ENCODE measurements around the gene CBX6.
"Not testable (repeated sequence)": the region's sequence is repeated elsewhere in the genome, so short reads cannot be mapped to it uniquely, and the experiment has no call there.

The CBX6 gene

GRCh38 chr22:38861170-38861876 is 10.7 kb downstream of the CBX6 start:
- ATAC-seq = peak; percentile 1

DNA sequence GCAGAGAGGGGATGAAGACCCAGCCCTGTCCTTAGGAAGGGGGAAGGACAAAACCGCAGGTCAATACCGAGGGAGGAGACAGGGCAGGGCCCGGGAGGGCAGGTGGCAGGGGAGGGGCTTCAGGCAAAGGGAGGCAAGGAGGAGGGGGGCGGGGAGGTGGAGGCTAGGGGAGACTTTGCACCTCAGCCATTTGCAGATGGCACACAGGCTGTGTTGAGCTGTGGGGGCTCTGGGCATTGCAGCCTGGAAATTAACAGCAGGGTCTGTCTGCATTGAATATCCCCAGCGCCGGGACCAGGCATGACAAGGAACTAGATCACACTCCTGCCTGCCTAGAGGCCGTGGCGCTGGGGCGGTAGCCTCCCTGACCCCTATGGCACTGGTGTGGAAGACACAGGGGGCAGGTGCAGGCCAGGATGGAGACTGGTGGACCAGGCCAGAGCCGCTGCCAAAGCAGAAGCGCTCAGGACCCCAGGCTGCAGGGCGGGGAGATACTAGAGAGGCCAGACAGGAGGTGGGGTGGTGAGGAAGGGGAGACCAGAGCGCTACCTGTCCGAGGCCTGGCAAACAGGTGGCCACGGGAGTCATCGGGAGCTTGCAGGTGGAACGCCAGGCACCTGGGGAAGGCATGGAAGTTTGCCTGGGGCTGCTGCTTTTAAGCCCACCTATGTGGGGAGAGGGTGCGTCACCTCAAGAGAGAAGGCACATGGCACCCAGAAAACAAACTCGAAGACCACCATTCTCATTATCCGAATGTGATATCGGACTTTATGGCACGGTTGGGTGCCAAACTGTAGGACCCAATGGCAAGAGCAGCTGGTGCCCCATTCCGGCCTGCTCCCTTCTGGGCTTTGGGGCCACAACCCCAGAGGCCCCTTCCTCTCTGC is 11.5 kb downstream of the CBX6 start:
- DNase-seq (no peak), ATAC-seq (peak; percentile 14)

More at GRCh38 chr22:38861170-38861876, 10.7 kb downstream of the CBX6 start:
- no peak for DNase-seq

- ATAC-seq = no peak
- DNase-seq = no peak
Measured at GRCh38 chr22:38859581-38860282, 12.3 kb downstream of the CBX6 start.

GRCh38 chr22:38858492-38858891 is 13.5 kb downstream of the CBX6 start:
- DNase-seq = no peak
- ATAC-seq = no peak

DNA sequence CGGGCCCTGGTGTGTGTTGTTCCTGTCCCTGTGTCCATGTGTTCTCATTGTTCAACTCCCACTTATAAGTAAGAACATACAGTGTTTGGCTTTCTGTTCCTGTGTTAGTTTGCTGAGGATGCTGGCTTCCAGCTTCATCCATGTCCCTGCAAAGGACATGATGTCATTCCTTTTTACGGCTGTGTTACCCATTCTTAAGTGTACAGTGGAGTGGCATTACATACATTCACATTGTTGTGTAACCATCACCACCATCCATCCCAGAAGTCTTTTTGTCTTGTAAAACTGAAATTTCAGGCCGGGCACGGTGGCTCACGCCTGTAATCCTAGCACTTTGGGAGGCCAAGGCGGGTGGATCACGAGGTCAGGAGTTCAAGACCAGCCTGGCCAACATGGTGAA is 17.5 kb downstream of the CBX6 start:
- not testable (repeated sequence) for DNase-seq, ATAC-seq

DNA sequence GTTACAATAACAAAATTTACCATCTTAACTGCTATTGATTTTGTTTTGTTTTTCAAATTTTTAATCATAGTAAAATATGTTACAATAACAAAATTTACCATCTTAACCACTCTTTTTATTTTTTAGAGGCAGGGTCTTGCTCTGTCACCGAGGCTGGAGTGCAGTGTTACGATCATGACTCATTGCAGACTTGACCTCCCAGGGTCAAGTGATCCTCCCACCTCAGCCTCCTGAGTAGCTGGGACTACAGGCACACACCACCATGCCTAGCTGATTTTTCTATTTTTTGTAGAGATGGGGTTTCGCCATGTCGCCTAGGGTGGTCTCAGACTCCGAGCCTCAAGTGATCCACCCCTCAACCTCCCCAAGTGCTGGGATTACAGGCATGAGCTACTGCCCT is 18.1 kb downstream of the CBX6 start:
- ATAC-seq, DNase-seq: not testable (repeated sequence)

GRCh38 chr22:38853196-38853651 is 18.8 kb downstream of the CBX6 start:
- no peak for ATAC-seq
- DNase-seq = no peak

- ATAC-seq = no peak
- DNase-seq = no peak
Measured at GRCh38 chr22:38852522-38852921, 19.5 kb downstream of the CBX6 start.

DNA sequence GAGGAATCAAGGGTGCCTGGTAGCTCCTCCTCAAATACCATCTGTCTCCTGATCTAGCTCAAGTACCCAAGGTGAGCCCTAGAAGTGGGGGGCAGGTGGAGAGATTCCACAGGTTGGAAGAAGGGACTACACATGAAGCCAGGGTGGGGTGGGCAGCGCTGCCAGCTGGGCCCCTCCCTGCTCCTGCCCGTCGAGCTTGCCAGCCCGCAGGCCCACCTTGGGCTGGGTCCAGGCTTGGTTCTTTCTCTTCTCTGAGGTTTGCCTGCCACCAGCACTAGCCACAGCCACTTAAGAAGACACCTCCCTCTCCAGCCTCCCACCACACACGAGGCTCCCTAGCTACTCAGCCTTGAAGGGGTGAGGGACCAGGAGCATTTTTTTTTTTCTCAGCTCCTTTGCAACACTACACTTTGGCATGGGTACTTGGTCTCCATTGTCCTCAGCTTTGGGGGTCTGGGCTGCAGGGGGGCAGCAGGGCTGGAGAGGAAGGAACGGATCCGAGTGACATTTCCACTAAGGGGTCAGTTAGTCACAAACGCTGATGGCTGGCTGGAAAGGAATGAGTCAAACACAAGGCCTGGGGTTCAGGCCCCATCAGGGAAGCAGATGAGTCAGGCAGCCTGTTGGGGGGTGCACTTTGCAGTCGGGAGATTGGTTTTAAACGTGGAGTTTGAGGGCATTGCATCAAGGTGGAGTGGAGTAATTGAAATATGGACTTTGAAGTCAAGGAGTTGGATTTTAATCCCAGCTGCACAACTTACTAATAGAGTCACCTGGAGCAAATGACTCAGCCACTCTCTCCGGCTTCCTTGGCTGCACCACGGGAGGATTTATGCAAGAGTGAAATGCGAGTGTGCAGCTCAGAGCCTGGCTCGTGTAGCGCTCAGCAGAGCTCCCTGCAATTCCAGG is 20.8 kb downstream of the CBX6 start:
- ATAC-seq (peak; percentile 29), DNase-seq (no peak)

GRCh38 chr22:38850399-38850798 is 21.6 kb downstream of the CBX6 start:
- ATAC-seq = no peak
- DNase-seq = no peak

DNA sequence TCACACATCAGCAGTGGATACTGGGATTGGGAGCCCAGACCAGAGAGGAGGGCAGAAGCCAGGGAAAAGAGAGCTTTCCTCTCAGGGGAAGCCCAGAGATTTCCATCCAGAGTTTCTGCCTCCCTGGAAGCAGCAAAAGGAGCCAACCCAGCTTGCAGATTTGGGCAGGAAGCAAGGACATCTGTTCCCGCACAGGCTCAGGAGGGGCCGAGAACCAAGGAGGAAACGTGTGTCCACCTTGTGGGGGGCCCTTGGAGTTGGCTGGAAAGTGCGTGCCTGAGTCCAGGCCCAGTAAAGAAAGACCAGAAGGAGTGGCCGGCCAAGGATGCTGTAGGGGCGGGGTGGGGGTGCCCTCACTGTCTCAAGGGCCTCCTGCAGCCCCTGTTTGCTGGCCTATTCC is 22.2 kb downstream of the CBX6 start:
- no peak for ATAC-seq
- no peak for DNase-seq

DNA sequence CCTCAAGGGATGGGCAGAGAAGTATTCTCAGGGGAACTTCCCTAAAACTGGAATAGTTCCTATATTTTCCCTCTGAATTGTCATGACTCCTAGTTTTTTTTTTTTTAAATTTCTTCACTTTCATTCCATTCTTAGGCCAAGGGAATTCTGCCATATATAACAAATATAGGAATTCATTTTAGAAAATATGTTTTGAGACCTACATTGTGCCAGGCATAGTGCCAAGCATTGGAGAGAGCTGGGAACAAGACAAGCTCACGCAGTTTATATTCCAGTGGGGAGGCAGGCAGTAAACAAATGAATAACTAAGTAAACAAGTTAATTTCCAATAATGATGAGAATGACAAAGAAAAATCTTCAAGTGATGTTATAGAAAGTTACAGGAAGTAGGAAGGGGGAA is 25.6 kb downstream of the CBX6 start:
- ATAC-seq = no peak
- no peak for DNase-seq

DNA sequence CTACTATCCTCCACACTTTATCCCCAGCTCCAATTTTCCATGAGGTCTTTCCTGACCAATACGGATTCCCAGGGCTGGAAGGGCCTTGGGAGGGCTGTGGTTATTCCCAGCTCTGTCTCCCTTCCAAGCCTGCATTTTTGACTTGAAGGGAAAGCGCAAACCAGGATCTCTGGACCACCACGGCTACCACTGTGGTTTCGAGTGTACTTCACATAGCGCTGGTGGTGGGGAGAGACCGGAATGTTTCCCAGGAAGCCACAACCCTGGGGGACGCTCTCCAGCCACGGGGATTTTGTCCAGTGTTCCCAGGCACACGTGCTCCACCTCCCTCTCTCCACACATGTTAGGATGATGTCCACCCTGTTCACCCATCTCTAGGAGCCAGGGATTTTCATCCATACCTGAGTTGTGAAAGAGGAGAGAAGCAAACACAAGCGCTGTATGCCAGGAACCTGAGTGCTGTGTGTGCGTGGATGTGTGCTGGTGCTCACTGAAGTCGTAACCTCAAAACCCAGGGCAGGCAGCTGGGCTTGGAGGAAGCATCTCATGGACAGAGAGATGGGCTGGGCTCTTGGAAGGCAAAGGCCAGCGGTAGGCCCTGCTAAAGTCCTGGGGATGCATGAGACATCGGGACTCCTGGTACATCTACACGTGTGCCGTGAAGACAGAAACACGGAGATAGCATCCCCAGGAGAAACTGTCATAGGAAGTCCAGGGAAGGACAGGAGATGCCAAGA is 26.8 kb downstream of the CBX6 start:
- DNase-seq (no peak), ATAC-seq (no peak)

DNA sequence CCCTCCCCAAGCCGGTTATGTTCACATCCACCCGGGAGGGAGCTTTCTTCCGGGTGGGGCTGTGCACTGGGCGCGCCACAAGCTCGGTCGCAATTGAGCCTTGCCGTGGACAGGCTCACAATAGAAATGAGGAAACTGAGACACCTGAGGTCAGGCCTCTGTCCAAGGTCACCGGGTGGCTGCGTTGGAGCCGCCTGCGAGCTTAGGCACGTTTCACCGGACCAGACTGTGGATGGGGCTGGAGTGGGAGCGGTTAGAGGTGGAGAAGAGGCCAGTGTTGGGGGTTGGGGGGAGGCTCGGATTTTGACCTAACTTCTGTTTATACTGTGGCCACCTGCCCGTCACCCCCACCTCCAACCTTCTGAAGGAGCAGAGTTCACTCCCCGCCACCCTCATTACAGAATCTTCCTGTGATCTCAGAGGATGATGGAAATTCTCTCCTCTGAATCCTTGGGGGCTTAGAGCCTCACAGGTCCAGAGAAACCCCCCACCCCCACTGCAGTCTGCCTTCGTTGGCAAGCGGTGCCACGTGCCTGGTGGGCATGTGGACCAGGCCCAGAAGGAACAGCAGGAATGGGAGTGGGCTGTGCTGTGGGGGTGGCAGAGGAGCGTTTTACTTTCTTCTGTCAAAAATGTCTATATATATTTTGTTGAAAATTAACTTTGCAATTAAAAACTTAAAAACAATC is 27.6 kb downstream of the CBX6 start:
- no peak for ATAC-seq
- no peak for DNase-seq

DNA sequence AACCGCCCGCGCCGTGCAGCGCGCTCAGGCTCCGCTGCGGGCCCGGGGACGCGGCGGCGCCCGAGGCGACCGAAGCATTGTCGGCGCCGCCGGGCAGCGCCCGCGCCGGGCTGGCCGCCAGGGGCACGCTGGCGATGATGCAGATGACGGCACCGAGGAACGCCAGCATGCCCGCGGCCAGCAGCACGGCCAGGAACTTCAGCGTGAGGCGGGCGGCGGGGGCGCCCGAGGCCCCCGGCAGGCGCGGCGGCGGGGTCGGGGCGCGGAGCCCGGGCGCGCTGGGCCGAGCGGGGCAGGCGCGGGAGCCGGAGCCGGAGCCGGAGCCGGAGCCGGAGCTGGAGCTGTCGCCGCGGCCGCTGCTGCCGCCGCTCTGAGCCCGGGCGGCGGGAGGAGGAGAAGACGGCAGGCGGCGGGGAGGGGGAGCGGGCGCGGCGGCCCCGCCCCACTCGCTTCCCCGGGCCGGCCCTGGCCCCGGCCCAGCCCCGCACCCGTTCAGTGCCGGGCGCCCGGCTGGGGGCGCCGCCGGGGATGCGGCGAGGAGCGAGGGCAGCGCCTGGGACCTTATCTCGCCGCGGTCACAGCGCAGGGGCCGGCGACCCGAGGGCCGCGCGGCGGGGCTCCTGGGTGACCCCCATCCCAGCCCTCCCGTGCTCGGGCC is 28.2 kb downstream of the CBX6 start, which contains the start of gene NPTXR:
Gene NPTXR (minus strand): TSS at position 372 of the 658 bp plus-strand sequence.
- ATAC-seq = peak; percentile 53
- peak; percentile 43 for DNase-seq

- ATAC-seq (peak; percentile 80), DNase-seq (peak; percentile 59)
Measured at GRCh38 chr22:38843201-38843656, 28.8 kb downstream of the CBX6 start.

- ATAC-seq (no peak), DNase-seq (no peak)
Measured at GRCh38 chr22:38842512-38843200, 29.4 kb downstream of the CBX6 start.

DNA sequence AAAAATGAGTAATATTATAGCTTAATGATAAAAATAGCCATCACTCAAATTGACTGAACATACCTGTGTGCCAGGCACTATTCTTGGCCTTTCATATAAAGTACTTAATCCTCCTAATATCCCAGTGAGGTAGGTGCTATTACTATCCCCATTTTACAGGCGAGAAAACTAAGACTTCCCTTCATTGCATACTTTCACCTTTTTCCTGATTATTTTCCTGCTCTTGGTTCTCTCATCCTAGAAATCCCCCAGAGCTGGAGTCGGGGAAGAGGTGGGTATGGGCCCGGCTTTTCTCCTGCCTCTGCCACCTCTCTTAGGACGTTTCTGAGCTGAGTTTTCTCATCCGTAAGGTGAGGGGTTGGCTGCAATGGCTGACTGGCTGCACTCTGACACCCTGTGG is 30.4 kb downstream of the CBX6 start:
- no peak for ATAC-seq
- DNase-seq = no peak

- DNase-seq = no peak
- no peak for ATAC-seq
Measured at GRCh38 chr22:38841211-38841610, 30.8 kb downstream of the CBX6 start.

Data from stimulated activated naive CD8-positive, alpha-beta T cell treated with anti-CD3 and anti-CD28 coated beads, Interleukin-15, Interleukin-2, amounts not matched to agents 100 U/mL and 50 U/mL, for 24 hours (primary cell).